Inferior parietal cortex (tissue), 1 donor: ENCODE data around the gene FASN.
"Not testable (repeated sequence)": the region's sequence is repeated elsewhere in the genome, so short reads cannot be mapped to it uniquely, and the experiment has no call there.

Source experiments
- DNase-seq: peaks from one replicate; pipeline ENCODE4 v3.0.0-alpha.2; 2016; ENCODE audit errors: extremely low spot score

Gene FASN

DNA sequence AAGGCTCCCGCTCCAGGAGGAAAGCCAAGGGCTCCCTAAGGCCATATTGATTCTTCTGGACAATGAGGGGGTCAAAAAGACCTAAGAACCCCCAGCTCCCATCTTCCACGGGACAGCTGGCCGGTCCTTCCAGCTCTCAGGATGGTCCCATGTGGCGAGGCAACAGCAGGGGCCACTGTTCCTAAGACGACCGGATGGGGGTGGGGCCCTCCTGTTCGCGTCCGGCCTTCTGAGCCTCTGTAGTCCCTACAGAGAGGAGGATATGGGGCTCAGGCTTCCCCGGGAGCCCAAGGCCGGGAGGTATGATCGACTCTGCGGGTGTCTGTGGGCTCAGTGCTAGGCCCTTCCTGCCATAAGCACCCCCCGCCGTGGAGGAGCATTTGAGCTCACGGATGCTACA, 54.5 kb downstream of the FASN start:
- no peak for DNase-seq

DNA sequence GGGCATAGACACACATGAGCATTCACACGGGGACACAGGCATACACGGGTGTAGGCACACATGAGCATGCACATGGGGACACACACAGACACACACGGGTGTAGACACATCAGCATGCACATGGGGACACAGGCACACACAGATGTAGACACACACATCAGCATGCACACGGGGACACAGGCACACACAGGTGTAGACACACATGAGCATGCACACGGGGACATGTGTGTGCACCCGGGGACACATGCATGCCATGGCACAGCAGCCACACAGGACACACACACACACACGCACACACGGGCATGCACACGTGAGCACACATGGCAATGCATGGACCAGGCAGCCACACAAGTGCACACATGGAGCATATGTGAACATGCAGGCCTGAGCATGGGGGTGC, 55.4 kb downstream of the FASN start:
- DNase-seq = no peak

DNA sequence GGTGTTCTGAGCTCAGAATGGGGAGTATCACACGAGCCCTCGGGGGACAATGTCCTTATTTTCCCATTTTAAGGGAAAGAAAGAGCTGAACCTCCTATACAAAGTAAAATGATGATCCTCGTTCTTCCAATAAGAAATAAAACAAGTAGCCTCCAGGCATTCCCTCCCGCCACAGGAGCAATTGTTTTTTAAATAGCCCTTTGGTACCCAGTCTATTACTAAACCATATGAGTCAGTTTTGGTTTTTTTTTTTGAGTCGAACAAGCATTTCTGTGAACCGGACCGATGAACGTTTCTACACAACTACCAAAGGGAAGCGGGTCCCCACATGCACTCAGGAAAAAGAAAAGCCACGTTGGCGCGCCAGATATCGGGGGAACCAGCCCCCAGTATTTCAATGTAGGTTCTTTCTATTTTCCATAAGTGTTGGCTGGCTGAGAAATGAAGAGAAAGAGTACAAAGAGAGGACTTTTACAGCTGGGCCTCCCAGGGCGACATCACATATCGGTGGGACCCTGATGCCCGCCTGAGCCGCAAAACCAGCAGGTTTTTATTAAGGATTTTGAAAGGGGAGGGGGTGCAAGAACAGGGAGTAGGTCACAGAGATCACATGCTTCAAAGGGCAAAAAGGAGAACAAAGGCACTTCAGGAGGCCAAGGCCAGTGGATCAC, 56.8 kb downstream of the FASN start:
- no peak for DNase-seq

DNA sequence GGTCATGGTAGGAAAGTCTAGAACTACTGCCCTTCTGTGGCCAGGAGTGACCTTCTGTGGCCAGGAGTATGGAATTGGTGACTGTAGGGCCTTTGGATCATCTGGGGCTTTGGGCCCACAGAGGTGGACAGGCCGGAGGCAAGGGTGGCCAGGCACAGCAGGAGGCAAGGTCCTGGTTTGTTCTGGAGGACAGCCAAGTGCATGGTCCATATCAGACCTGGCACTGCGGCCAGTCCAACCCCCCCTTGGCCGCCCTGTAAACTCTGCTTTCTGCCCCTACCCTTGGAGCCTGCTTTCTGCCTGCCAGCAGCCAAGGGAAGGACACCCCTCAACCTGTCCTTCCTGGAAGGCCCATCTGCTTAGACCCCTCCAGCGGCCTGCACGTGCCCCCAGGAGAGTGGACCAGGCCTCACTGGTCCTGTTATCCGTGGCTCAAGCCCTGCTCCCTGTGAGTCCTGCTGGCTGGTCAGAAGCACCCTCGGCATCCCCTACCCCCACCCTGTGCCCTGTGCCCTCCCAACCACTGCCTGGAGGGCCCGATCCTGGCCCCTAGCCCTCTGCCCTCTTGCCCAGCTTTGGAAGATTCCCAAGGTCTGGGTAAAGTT, 58.2 kb downstream of the FASN start:
- DNase-seq = no peak

DNA sequence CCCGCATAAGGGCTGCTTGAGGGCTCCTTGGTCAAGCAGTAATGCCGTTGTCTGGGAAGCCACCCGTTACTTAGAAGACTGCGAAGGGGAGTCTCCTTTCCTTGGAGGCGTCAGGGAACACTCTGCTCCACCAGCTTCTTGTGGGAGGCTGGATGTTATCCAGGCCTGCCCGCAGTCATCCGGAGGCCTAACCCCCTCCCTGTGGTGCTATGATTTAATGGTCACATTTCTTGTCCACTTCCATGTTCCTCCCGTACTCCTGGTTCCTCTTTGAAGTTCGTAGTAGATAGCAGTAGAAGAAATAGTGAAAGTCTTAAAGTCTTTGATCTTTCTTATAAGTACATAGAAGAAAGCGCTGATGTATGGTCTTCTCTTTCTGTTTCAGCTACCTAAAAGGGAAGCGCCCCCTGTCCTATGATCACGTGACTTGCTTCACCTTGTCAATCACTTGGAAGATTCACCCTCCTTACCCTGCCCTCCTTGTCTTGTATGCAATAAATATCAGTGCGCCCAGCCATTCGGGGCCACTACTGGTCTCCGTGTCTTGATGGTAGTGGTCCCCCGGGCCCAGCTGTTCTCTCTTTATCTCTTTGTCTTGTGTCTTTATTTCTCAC, 59.1 kb downstream of the FASN start:
- not testable (repeated sequence) for DNase-seq

DNA sequence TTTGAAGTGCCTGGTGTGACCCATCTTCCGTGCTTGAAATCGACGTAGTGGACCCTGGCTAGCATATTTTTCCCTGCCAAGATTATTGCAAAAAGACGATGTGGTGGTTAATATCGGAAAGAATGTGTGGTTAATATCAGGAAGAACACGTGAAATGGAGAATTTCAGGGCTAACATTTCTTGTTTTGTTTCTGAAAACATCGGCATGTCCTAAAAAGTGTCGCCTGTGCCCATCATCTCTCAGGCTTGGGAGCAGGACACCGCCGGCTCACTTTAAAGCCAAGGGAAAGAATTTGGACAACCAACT, 60.2 kb downstream of the FASN start:
- DNase-seq = no peak

DNA sequence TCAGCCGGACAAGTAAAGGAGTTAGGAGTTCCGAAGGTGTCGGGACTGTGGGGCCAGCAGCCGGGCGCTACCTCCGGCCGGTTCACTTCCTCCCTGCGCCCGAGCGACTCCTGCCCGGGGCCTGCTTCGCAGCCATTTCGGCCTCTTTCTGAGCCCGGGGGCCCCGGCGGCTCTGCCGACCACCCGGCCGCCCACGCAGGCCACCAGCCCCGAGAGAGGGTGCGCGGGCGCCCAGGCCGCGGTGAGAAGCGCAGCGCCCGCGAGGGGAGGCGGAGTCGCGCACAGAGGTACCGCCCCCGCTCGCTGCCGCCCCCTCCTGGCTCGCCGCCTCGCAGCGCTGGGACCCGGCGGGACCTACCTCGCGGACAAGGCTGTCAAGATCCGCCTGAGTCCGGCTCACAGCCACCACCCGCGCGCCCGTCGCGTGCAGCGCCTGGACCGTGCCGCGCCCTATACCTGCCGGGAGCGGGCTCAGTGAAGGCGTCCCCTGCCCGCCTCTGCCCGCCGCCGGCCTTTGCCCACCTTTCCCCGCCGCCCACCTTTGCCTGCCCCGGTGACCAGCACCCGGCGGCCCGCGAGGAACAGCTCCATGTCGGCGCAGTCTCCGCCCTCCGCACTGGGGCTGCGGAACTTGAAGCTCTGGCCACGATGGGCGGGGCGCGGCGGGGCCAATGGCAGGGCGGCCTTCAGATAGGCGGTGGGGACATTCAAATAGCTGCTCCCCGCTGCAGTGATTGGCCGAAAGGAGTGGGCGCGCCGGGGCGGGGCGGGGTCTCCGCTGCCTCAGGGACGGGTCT, 60.7 kb downstream of the FASN start, which contains the start of gene DCXR:
Gene DCXR, minus strand, starts transcription at position 606 of the 797 bp plus-strand sequence. Its CDS starts 15 bp downstream, at position 591.
- peak; percentile 92 for DNase-seq

DNA sequence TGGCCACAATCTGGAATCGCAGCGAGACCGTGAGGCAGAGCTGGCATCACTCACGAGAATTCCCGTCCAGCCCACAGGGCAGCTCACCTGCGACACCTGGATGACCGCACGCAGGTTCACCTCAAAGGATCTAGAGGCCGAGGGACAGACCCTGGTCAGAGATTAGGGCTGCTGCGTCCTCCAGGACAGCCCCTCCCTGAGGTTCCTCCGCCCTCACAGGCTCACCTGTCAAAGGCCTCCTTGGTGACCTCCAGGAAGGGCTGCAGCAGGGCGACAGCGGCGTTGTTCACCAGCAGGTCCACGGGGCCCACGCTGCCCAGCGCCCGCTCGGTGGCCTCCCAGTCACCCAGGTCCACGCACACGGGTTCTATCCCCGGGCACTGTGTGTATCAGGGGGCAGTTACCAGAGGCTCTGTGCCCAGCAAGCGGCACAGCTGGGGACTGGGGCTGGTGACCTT, 61.4 kb downstream of the FASN start:
- no peak for DNase-seq

DNA sequence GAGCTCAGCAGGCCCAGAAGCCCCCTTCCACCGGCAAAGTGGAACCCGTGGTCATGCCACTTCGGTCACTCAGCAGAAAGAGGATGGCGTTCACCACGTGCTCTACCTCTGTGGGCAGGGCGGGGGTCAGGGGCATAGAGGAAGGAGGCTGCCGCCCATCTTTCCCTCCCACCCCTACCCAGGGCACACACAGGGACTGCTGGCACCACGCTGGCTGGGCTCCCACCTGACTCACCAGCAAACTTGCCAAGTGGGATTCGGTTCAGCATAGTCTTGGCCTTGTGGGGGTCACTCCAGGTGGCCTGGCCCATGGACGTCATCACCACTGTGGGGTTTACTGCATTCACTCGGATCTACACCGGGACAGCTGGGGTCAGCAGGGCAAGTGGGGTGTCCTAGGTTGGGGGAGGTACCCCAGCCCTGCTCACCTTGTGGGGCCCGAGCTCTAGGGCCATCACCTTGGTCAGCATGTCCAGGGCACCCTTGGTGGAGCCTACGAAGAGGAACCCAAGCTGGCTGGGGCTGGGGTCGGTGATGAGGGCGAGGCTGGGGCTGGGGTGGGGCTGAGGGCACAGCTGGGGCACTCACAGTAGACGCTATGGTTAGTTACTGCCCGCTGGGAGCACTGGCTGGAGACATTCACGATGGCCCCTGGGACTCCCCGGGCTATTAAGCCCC, 61.9 kb downstream of the FASN start:
- no peak for DNase-seq

DNA sequence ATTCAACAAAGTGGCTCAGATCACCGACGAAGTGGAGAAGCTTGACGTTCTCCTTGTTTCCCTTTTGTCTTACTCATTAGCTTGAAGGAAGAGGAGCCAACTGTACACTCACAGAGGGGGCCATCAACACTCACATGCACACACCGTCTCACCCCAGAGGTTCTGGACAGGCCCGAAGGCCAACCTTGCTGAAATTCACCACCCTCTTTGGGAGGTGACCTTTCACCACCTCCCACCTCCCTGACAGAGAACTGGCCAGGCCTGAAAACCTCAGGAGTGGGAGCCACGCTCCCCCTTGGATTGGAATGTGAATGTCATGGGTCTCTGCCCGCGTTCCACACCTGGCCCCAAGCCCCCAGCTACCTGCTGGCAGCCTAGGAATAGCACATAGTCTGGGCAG, 62.5 kb downstream of the FASN start:
- DNase-seq = no peak

DNA sequence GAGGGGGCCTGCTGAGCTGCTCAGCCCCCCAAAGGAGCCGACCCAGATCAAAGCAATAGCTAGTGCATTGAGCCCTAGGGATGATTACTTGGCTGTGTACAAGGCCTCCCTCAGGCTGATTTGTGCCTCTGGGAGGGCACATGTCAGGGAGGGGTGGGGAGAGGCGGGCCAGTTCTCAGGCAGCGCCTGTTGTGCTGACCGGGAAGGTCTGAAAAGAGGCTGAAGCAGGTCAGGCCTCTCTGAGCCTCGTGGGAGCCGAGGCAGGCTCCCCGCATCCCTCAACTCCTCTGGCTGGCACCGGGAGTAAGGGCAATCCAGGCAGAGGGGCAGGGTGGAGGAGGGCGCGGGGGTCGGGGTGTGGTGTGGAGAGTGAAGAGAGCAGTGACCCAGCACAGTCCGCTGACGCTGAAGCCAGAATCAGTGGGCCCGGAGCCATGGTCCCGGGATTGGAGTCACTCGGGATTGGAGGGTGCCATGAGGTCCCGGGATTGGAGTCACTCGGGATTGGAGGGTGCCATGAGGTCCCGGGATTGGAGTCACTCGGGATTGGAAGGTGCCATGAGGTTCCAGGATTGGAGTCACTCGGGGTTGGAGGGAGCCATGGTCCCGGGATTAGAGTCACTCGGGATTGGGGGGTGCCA, 63.5 kb downstream of the FASN start:
- no peak for DNase-seq

DNA sequence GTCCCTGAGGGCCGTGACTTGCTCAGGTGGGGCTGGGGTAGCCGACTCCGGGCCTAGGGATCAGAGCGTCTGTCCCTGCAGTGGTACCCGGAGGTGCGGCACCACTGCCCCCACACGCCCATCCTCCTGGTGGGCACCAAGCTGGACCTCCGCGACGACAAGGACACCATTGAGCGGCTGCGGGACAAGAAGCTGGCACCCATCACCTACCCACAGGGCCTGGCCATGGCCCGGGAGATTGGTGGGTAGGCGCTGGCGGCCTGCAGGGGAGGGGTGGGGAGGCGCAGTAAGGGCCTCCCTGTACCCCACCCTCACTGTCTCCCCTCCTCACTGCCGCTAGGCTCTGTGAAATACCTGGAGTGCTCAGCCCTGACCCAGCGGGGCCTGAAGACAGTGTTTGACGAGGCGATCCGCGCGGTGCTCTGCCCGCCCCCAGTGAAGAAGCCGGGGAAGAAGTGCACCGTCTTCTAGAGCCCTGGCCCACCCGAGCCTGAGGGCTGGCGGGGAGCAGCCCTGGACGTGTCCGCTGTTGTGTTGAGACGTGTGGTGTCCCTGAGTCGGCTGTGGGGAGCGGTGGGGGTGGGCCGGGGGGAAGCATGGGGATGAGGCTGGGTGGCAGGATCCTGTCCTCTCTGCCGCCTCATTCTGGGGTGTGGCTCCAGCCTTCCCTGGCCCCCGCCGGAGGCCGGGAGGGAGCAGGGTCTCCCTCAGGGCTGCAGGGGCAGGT, 64.5 kb downstream of the FASN start:
- no peak for DNase-seq

DNA sequence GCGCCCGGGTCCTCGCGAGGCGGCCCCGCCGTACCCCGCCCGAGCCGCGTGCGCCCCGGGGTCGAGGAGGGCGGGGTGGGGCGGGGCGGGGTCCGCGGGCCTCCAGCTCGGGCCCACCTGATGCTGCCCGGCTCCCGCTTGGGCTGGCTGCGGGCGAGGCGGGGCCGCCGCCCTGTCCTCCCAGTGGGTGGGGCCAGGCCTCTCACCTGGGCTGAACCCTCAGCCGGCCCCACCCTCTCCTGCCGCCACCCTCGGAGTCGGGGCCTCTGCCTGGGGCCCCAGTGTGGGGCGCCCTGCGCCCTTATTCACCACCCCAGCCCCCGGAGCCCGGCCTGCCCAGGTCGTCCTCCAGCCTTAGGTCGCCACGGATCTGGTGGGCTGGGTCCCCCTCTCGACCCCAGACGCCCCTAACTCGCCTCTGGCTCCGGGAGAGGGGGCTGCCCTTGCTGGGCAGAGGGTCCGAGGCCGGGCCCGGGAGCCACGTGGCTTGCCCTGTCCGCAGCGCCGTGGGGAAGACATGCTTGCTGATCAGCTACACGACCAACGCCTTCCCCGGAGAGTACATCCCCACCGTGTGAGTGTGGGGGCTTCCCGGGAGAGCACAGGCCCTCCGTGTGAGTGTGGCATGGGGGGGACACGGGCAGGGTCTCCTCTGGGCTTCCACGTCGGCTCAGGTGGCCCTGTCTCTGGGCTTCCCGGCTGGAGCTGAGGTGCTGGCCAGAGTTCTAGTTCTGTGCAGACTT, 66.0 kb downstream of the FASN start:
- no peak for DNase-seq

DNA sequence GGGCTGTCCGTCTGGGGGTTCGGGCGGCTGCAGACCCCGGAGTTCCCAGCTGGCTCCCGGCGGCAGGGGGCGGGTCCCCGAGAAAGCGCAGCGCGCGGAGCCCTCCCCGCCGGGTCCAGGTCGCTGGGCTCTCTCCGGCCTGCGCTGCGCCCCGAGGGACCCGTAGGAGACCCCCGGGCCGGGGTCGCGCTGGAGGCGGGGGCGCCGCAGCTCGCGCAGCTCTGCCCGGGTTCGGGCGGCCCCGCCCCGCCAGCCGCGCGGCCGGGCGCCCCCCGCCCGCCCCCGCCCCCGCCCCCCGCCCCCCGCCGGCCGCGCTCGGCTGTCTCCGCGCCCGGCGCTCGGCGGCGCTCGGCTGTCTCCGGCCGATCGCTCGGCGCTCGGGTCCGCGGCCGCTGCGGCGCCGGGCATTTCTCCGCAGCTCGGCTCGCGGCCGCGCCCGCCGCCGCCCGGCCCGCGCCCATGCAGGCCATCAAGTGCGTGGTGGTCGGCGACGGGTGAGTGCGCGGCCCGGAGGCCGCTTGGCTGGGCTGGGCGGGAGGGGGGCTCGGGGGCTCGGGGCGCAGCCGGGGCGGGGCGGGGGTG, 66.6 kb downstream of the FASN start, which contains the start of gene RAC3:
Gene RAC3, plus strand, starts transcription at position 376 of the 582 bp plus-strand sequence. Its CDS starts 84 bp downstream, at position 460.
- DNase-seq = no peak

DNA sequence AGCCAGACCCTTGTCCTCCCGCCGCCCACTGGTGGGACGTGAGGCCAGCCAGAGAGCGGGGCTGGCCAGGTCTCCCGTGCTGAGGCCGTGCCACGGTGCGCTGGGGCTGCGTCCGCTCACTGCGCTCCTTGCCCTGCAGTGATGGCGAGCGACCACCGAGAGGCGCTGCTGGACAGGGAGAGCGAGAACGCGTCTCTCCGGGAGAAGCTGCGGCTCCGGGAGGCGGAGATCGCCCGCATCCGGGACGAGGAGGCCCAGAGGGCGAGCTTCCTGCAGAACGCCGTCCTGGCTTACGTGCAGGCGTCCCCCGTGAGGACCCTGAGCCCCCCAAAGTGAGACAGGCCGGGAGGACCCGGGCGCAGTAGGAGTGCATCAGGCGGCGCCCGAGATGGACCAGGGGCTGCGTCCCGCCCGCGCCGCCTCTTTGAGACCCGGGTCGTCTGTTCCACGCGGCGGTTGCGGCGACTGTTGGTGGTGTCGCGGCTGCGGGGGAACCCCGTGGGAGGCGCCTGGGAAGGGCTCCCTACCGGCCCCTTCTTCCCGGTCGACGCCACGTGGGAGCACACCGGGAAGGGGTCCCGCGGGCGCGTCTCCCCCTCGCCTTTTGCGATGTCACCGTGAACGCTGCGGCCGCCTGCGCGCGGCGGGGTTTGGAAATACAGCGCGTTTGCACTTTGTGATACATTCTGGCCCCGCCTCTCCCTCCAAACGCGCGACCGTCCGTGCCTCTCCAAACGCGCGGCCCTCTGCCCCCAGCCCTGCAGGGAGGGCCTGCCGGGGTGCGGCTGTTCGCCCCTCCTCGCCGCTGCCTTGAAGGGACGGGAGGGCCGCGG, 67.3 kb downstream of the FASN start:
- DNase-seq = peak; percentile 78

DNA sequence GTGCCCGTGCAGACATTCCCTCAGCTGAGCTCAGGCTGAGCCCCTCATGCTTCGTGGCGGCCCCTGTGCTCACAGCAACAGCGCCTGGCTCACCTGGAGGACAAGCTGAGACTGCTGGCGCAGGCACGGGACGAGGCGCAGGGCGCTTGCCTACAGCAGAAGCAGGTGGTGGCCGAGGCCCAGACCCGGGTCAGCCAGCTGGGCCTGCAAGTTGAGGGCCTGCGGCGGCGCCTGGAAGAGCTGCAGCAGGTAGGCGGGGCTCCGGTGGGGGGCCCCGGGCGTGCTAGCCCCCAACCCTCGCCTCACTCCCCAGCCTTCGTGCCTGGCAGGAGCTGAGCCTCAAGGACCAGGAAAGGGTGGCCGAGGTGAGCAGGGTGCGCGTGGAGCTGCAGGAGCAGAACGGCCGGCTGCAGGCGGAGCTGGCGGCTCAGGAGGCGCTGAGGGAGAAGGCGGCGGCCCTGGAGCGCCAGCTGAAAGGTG, 68.0 kb downstream of the FASN start:
- no peak for DNase-seq

DNA sequence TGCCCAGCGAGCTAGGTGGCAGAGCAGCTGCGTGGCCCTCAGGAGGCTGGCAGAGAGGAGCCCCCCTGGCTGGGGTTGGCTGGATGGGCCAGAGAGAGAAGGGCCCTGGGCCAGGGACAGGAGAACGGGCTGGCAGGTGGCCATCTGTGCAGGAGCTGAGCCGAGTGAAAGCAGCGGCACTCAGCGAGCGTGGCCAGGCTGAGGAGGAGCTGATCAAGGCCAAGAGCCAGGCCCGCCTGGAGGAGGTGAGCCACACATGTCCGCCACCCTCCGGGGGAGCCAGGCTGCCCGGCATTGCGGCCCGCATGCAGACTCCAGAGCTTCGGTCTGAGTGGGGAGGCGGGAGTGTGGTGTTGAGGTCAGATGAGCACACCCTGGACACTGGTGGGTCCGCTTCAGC, 68.6 kb downstream of the FASN start:
- DNase-seq = no peak

DNA sequence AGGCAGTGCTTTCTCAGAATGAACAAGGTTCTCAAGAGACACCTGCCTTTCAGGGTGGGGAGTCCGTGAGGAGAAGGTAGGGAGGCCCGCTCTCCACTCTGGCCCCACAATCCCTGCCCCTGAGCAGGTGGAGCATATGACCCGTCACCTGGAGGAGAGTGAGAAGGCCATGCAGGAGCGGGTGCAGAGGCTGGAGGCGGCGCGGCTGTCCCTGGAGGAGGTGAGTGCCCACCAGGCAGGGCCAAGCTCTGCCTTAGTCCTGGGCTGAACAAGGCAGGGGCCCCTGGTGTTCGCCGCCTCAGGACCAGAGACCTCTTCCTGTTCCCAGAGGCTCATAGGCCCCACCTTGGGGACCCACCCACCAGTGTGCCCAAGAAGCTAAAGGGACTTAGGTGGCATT, 69.1 kb downstream of the FASN start:
- no peak for DNase-seq
